ENCODE results near the gene MRPL2. TPM values are rescaled to one million over a fixed set of nuclear protein-coding genes. Genes with fewer than 3 reads are reported as not detected.

The MRPL2 gene
- total and polyA plus RNA-seq, 2 of the 4 experiments (the other 2 are of a cell fraction) = 18.1 to 45.9 TPM

- no peak for TF ChIP-seq CEBPB (IDR thresholded peaks at IDR 0.05; ENCODE audit: low read depth, low read length)
- no peak for TF ChIP-seq NFE2L2 (IDR thresholded peaks at IDR 0.05; ENCODE audit: low read depth, low read length)
- TF ChIP-seq MAZ (IDR thresholded peaks at IDR 0.05; ENCODE audit: borderline replicate concordance, low read depth, low read length) = peak; percentile 76; the same call in 1 of the 2 replicates
- TF ChIP-seq RAD21 (IDR thresholded peaks at IDR 0.05; ENCODE audit: low read length) = no peak
- no peak for TF ChIP-seq FOS (IDR thresholded peaks at IDR 0.05; ENCODE audit: low read depth, low read length)
These were observed 45.3 kb downstream of the MRPL2 start, which contains the start of the genes KLHDC3 and MEA1 (continued) for GRCh38 chr6:43013843-43014433.
